Measurements from ENCODE around the gene STYX. TPM values are rescaled to one million over a fixed set of nuclear protein-coding genes. Genes with fewer than 3 reads are reported as not detected.
"Not testable (repeated sequence)": the region's sequence is repeated elsewhere in the genome, so short reads cannot be mapped to it uniquely, and the experiment has no call there.

Gene STYX
- total RNA-seq, 2 donors from 2014 or later, result 13.4 to 14.0 TPM

DNA sequence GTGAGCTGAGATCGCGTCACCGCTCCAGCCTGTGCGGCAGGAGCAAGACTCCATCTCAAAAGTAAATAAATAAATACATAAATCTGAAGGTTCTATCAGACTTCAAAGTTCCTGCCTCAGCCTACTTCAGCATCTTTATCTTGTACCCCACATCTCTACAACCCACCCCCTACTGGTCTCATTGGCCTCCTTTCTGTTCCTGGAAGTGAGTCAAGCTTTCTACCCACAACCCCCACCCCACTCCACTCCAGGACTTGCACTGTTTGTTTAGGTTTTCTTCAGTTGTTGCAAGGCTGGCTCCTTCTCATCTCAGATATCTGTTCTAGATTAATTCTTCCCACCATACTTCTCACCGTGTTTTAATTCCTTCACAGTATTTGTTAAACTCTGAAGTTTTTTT is 23.7 kb upstream of the STYX start:
- Mint-ChIP-seq H3K4me1 (peaks cover 12% of the 10 kb centered on the region), H3K36me3 (ENCODE audit: low read depth) (peaks cover 43% of the 10 kb centered on the region), H3K27ac (peak overlapping the region; percentile 96), H3K4me3 (peak overlapping the region; percentile 96), H3K27me3 (no peaks in the 10 kb centered on the region), H3K9me3 (no peaks in the 10 kb centered on the region)
- ATAC-seq (replicated peaks), result peak; percentile 71

DNA sequence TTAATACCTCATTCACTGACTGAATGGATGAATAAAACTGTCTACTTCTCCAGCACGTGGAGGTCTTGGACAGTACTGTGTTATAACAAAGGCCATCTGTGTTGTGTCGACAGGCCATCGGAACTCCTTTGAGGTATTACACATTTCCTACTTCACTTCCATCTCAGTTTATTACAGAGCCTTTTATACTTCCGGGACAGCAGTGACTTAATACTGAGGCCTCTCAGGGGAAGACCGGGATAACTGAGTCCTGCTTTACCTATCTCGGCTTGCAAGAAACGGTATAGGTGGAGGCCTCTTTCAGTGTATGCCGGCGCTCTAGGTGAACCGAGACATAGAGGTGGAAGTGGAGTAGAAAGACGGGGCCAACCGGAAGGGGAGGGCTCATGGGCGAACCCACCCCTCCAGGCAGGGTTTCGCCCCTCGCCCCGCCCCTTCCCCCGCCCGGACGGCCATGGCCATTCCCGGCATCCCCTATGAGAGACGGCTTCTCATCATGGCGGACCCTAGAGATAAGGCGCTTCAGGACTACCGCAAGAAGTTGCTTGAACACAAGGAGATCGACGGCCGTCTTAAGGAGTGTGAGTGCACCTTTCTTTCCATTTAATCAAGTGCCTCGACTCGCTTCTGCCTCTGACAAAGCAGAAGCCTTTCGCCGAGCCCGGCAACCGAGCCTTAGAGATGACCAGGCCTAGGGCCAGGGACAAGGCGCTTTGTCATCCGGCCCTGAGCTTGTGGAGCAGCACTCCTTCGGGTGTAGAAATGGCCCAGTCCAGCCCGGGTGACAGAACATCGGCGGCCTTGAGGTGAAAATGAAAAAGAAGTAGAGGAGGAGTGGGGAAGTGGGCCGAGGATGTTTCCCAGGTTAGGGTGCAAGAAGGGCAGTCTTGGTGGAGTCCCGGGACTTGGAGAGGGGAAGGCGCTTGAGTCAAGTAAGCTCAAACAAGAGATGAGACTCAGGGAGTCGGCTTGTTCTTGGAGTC is 23.0 kb upstream of the STYX start, which contains the start of gene PSMC6:
Gene PSMC6, plus strand, starts transcription at position 477 of the 983 bp plus-strand sequence. Its CDS starts 20 bp downstream, at position 497.
- Mint-ChIP-seq H3K4me3 (peak within 1 kb of the TSS; percentile 96), H3K27me3 (no peaks in the 10 kb centered on the region), H3K36me3 (ENCODE audit: low read depth) (peaks cover 51% of the 10 kb centered on the region), H3K27ac (peak within 1 kb of the TSS; percentile 96), H3K4me1 (peaks cover 12% of the 10 kb centered on the region), H3K9me3 (no peaks in the 10 kb centered on the region)
- peak; percentile 96 for ATAC-seq (replicated peaks)

DNA sequence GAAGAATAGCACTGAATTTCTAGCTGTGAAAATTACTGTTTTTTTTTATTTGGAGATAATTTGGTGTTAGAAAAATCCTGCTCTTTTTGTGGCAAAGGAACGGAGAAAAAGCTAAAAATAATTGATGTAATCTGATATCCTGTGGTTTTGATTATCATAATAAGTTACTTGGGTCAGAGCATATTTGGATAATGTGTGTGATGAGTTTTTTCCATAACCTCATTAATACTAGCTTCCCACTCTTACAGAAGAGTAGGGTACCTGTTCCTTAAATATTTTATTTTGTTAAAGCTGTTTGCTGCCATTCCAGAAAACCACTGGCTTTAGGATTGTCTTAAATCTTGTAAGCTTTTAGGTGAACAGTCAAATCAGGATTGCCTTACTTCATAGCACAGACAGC is 18.3 kb upstream of the STYX start:
- no peaks in the 10 kb centered on the region for H3K9me3 Mint-ChIP-seq
- H3K27ac Mint-ChIP-seq, result peak overlapping the region; percentile 69
- no peak overlapping the region for H3K4me3 Mint-ChIP-seq
- H3K4me1 Mint-ChIP-seq, result peaks cover 7% of the 10 kb centered on the region
- no peak for ATAC-seq (replicated peaks)
- H3K36me3 Mint-ChIP-seq (ENCODE audit: low read depth), result peaks cover 97% of the 10 kb centered on the region
- H3K27me3 Mint-ChIP-seq, result no peaks in the 10 kb centered on the region

DNA sequence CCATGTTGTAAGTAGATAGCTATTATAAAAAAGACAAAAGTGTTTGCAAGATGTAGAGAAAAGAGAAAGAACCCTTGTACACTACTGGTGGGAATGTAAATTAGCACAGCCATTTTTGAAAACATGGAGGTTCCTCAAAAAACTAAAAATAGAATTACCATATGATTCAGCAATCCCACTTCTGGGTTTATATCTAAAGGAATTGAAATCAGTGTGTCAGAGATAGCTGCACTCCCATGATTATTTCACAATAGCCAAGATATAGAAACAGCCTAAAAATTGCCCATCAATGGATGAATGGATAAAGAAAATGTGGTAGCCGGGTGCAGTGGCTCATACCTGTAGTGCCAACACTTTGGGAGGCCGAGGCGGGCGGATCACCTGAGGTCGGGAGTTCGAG is 13.8 kb upstream of the STYX start:
- Mint-ChIP-seq H3K4me3 (no peak overlapping the region), H3K9me3 (no peaks in the 10 kb centered on the region), H3K27ac (no peak overlapping the region), H3K36me3 (ENCODE audit: low read depth) (peaks cover 99% of the 10 kb centered on the region), H3K4me1 (no peaks in the 10 kb centered on the region), H3K27me3 (no peaks in the 10 kb centered on the region)
- no peak for ATAC-seq (replicated peaks)

DNA sequence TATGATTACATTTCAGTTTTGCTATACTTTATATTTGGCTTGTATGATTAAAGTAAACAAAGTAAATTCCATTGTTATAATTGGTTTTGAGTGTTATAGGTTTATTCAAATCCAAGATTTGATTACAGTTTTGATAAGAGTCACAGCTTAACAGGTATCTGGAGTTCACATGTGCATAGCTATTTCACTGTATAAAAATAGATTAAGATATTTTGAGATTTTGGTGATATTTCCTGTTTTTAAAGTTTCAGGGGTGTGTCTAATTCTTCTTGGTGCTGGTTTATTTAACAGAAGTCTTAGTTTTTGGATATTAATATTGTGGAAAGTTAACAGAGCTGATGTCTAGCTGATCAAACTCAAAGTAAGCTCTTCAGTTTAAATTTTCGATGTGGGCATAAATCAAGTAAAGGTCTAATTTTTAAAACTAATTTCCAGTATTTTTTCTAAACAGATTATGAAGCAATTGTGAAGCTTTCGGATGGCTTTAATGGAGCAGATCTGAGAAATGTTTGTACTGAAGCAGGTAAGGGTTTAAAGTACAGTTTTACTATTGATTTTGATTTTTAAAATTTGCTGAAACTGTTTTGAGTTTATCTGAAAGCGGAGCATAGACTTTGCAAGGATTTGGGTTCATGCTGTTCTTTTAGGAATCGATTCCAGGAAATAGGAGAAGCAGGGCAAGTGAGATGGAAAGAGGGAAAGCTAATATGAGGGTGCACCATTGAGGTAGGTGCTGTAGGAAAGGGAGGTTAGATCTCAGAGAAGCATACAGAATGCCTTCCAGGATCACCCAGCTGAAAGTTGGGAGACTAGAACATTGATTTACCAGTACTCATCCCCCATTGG is 6.2 kb upstream of the STYX start:
- H3K36me3 Mint-ChIP-seq (ENCODE audit: low read depth), result peaks cover 95% of the 10 kb centered on the region
- H3K4me3 Mint-ChIP-seq, result no peak overlapping the region
- ATAC-seq (replicated peaks), result no peak
- peak overlapping the region; percentile 31 for H3K27ac Mint-ChIP-seq
- H3K9me3 Mint-ChIP-seq, result no peaks in the 10 kb centered on the region
- no peaks in the 10 kb centered on the region for H3K27me3 Mint-ChIP-seq
- peaks cover 15% of the 10 kb centered on the region for H3K4me1 Mint-ChIP-seq

DNA sequence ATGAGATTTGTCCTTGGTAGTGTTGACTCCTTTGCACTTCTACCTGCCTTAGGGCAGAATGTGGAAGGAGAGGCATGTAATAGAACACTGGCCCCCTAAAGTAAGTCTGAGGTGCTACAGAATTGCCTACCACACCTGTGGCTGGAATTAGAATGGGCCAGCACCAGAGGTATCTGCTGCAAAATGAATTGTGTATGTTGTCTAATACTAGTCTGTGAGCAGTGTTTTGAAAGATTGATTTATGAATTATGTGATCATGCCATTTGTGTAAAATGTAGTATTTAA is 5.7 kb upstream of the STYX start:
- H3K4me3 Mint-ChIP-seq, result no peak overlapping the region
- no peaks in the 10 kb centered on the region for H3K9me3 Mint-ChIP-seq
- H3K27me3 Mint-ChIP-seq, result no peaks in the 10 kb centered on the region
- no peak for ATAC-seq (replicated peaks)
- peaks cover 93% of the 10 kb centered on the region for H3K36me3 Mint-ChIP-seq (ENCODE audit: low read depth)
- peak overlapping the region; percentile 31 for H3K27ac Mint-ChIP-seq
- peaks cover 15% of the 10 kb centered on the region for H3K4me1 Mint-ChIP-seq

DNA sequence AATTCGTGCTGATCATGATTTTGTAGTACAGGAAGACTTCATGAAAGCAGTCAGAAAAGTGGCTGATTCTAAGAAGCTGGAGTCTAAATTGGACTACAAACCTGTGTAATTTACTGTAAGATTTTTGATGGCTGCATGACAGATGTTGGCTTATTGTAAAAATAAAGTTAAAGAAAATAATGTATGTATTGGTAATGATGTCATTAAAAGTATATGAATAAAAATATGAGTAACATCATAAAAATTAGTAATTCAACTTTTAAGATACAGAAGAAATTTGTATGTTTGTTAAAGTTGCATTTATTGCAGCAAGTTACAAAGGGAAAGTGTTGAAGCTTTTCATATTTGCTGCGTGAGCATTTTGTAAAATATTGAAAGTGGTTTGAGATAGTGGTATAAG is 2.5 kb upstream of the STYX start:
- H3K27me3 Mint-ChIP-seq; ATAC-seq (replicated peaks); H3K27ac Mint-ChIP-seq; H3K9me3 Mint-ChIP-seq; H3K4me3 Mint-ChIP-seq: not testable (repeated sequence)
- Mint-ChIP-seq H3K36me3 (ENCODE audit: low read depth) (peaks cover 73% of the 10 kb centered on the region), H3K4me1 (peaks cover 10% of the 10 kb centered on the region)

DNA sequence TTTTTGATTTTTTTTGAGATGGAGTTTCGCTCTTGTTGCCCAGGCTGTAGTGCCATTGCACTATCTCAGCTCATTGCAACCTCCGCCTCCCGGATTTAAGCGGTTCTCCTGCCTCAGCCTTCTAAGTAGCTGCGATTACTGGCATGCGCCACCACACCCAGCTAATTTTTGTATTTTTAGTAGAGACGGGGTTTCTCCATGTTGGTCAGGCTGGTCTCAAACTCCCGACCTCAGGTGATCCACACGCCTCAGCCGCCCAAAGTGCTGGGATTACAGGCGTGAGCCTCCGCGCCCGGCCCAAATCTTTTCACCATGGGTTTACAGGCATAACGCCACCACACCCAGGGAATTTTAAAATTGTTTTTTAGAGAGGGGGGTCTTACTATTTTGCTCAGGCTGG is 931 bp upstream of the STYX start:
- Mint-ChIP-seq H3K4me1 (peaks cover 15% of the 10 kb centered on the region), H3K4me3 (peak overlapping the region; percentile 92), H3K36me3 (ENCODE audit: low read depth) (peaks cover 71% of the 10 kb centered on the region), H3K27ac (peak overlapping the region; percentile 14)
- not testable (repeated sequence) for ATAC-seq (replicated peaks); H3K27me3 Mint-ChIP-seq; H3K9me3 Mint-ChIP-seq

DNA sequence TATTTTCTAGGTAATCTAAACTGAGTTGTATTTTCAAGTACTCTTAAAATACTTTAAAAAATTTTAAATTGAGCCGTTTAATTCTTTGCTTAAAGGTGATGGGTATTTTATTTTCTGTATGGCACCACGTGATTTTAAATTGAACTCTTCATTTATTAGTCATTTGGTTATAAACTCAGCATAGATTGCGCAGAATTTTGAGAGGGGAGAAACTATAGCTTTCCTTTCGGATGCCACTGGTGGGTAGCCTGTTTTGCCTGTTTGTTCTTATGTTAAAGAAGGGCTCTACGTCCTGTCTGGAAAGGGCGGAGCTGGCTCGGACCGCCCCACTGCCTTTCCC is 411 bp upstream of the STYX start:
- no peaks in the 10 kb centered on the region for H3K9me3 Mint-ChIP-seq
- no peaks in the 10 kb centered on the region for H3K27me3 Mint-ChIP-seq
- peaks cover 20% of the 10 kb centered on the region for H3K4me1 Mint-ChIP-seq
- peak overlapping the region; percentile 92 for H3K4me3 Mint-ChIP-seq
- peaks cover 71% of the 10 kb centered on the region for H3K36me3 Mint-ChIP-seq (ENCODE audit: low read depth)
- peak overlapping the region; percentile 81 for H3K27ac Mint-ChIP-seq
- ATAC-seq (replicated peaks), result no peak

DNA sequence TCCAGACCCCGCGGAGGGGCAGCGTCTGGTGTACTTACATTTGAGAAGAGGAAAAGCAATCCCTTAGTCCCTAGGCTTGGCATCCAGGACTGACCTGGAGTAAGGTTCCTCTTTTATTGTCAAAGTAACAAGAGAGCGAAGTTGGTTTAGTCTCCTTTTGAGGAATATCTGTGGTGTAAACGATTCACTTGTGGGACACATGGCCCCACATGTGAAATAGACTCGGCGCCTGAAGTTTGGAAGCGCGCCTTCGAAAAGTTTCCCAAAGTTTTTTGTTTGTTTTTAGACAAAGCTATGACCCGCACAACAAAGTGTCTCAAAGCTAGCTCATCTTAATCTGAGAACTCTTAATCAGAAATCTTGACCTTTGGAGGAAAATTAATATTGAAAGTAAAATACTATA is 744 bp downstream of the STYX start:
- Mint-ChIP-seq H3K4me1 (peaks cover 27% of the 10 kb centered on the region), H3K27ac (peak overlapping the region; percentile 81), H3K36me3 (ENCODE audit: low read depth) (peaks cover 59% of the 10 kb centered on the region), H3K4me3 (peak overlapping the region; percentile 92), H3K27me3 (no peaks in the 10 kb centered on the region), H3K9me3 (no peaks in the 10 kb centered on the region)
- no peak for ATAC-seq (replicated peaks)

DNA sequence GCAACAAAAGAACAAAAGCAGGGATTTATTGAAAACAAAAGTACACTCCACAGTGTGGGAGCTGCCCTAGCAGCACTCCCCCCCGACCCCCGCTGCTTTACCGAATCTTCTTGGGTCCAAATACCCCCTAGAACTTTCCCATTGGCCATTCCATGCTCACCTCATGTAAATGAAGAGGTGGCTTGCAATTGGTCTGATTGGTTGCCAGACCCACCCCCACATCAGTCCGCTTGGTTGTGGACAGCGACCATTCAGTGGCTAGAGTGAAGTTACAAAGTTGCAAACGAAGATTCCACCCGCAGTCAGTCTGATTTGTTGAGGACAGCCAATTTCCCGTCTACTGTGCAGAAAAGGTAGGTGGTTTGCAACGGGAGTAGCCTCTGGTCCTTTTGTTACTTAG is 3.9 kb downstream of the STYX start:
- Mint-ChIP-seq H3K36me3 (ENCODE audit: low read depth) (peaks cover 32% of the 10 kb centered on the region), H3K27me3 (no peaks in the 10 kb centered on the region), H3K9me3 (no peaks in the 10 kb centered on the region), H3K4me1 (peaks cover 44% of the 10 kb centered on the region), H3K4me3 (no peak overlapping the region), H3K27ac (peak overlapping the region; percentile 37)
- ATAC-seq (replicated peaks), result no peak

DNA sequence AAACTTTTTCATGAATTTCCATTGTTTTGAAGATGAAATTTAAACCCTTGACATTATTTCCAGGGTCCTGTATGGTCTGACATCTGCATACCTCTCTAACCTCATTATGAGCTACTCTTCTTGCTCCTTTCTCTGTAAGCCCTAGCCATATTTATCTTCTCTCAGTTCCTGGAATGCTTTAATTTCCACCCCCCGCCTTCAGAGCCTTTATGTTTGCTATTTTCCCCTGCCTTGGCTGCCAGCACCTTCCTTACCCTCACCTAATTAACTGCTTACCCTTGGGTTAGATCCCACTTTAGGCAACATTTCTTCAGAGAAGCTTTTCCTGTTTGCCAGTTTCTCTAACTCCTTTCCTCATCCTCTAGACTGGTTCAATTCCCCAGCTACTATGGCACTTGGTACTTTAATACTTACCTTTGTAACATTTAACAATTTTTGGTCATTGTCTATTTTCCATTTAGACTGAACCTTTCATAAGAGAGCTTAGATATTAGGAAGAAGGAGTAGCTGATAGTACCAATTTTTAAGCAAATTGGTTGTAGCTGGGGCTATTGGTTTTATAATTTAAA is 6.0 kb downstream of the STYX start:
- Mint-ChIP-seq H3K27me3 (no peaks in the 10 kb centered on the region), H3K27ac (peak overlapping the region; percentile 5), H3K4me3 (peak overlapping the region; percentile 28), H3K36me3 (ENCODE audit: low read depth) (peaks cover 25% of the 10 kb centered on the region), H3K9me3 (no peaks in the 10 kb centered on the region), H3K4me1 (peaks cover 43% of the 10 kb centered on the region)
- ATAC-seq (replicated peaks), result peak; percentile 24

DNA sequence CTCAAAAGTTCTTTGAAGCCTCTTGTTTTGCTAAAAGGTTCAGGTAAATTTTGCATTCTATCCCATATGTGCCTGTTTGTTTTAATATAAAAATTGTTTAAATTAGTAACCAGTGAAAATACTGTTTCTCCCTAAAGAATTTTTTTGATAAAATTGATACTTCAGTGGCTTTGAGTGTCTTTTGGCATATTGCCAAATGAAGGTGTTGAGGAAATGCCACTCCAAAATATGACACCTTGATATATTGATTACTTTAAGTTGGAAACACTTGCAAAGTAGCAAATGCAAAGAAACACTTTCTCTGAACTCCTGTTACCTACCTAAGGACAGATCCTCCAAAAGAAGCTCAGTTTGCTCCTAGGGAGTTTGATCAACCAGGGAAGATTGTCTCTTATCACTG is 8.4 kb downstream of the STYX start:
- Mint-ChIP-seq H3K4me3 (no peak overlapping the region), H3K36me3 (ENCODE audit: low read depth) (peaks cover 10% of the 10 kb centered on the region), H3K9me3 (no peaks in the 10 kb centered on the region), H3K27ac (peak overlapping the region; percentile 22), H3K4me1 (peaks cover 45% of the 10 kb centered on the region), H3K27me3 (no peaks in the 10 kb centered on the region)
- ATAC-seq (replicated peaks), result no peak

DNA sequence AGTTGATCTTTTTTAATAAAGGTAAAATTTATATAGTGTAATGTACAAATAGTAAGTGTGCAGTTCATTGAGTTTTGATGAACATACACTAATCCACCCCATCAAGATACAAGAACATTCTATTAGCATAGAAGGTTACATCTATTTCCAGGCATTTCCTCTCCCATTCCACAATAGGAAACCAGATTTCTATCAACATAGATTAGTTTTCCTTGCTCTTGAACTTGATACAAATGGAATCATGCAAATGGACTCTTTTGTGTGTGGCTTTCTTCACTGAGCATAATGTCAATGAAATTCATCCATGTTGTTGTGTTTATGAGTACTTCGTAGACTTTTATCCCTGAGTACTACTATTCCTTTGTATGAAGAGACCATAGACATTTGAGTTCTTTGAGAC is 10.8 kb downstream of the STYX start:
- H3K27ac Mint-ChIP-seq, result peak overlapping the region; percentile 94
- H3K4me1 Mint-ChIP-seq, result peaks cover 34% of the 10 kb centered on the region
- peaks cover 8% of the 10 kb centered on the region for H3K36me3 Mint-ChIP-seq (ENCODE audit: low read depth)
- H3K27me3 Mint-ChIP-seq, result no peaks in the 10 kb centered on the region
- no peaks in the 10 kb centered on the region for H3K9me3 Mint-ChIP-seq
- no peak for ATAC-seq (replicated peaks)
- peak overlapping the region; percentile 86 for H3K4me3 Mint-ChIP-seq

Measured in activated T-helper 17 cell treated with anti-CD3 and anti-CD28 coated beads, Interleukin-2, amount 50 U/mL, for 72 hours (primary cell).